ENCODE data around the gene AP1M1.

Gene AP1M1

DNA sequence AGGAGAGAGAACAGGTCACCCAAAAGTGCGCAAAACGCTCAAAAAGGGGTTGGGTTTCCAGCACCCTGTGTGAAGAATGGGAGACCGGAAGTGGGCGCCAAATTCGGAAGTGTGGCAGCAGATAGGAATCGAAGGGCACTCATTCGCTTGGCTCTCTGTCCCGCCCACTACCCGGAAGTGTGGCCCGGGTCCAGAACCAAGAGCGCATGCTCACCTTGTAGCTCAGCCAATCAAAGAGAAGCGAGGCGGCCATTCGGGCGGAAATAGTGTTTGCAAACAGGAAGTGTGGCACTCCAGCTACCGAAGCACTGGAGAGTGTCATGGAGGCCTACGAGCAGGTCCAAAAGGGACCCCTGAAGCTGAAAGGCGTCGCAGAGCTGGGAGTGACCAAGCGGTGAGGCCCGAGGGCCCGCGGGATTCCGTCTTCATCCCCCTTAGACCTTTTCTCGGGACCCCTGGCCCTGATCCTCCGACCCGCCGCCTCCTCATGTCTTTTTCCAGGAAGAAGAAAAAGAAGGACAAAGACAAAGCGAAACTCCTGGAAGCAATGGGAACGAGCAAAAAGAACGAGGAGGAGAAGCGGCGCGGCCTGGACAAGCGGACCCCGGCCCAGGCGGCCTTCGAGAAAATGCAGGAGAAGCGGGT, 12.5 kb upstream of the AP1M1 start, which contains the start of gene FAM32A:
TSS of gene FAM32A (plus strand) at position 288 of the 645 bp plus-strand sequence. CDS start at position 321, 33 bp downstream.
- peak; percentile 78 to 99 (median 96) for DNase-seq

DNA sequence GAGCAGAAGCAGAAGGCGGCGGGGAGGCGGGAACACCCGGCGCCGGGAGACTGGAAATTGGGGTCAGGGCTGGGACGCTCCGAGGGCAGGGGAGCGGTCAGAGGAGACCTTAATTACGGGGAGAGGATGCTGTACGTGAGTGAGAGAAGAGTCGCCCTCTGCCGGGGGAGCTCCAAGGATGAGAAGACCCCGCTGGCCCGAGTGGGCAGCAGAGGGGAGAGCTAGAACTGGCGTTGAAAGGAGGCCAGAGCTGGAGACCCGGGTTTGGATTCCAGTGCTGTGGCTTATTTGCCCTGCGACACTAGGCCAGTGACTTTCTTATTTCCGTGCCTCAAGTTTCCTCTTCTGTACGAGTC, 12.0 kb upstream of the AP1M1 start:
- peak in 19 of 51 donors; percentile 4 to 44 (median 23) for DNase-seq

DNA sequence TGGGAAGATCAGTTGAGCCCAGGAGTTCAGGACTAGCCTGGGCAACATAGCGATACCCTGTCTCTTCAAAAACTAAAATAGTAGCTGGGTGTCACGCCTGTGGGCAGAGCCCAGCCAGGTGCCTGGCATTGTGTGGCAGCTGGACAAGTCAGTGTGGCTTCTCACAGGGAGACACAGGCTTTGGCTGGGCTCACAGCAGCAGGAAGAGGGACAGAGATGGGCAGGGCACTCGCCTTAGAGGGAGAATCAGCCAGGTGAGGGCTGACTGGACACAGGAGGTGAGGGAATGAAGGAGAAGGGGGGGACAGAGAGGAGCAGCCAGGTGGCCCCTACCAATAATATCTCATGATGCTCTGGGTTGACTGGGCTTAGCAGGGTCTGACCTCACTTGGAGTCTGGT, 9.2 kb upstream of the AP1M1 start:
- DNase-seq: no peak

DNA sequence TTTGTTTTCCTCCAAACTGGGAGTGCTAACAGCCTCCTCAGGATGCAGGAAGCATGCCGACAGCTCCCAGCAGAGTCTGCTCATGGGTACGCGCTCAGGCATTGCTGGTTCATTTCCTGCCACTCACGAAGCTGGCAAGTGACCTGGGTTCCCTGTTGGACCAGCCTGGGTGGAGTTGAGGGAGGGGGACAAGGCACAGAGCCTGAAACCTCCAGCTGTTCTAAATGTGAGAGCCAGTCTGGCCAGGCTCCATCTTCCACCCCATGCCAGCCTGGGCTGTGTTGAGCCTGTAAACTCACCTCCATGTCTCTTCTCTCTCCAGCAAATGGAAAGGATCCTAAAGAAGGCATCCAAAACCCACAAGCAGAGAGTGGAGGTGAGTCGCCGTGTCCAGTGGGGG, 7.5 kb upstream of the AP1M1 start:
- no peak for DNase-seq

DNA sequence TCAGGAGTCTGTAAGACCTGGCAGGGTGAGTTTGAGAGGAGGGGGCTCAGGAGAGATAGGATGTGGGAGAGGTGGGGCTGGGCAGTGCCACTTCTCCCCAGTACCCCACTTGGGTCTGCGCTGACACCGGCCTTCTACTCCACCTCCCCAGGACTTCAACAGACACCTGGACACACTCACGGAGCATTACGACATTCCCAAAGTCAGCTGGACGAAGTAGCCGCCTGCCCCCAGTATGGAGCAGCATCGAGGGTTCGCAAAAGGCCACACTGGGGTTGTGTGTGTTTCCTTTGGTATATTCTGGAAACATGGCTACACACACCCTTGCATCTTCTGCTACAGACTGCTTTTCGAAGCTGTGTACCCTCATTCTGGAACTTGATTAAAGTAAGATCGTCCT, 7.0 kb upstream of the AP1M1 start:
- no peak for DNase-seq

DNA sequence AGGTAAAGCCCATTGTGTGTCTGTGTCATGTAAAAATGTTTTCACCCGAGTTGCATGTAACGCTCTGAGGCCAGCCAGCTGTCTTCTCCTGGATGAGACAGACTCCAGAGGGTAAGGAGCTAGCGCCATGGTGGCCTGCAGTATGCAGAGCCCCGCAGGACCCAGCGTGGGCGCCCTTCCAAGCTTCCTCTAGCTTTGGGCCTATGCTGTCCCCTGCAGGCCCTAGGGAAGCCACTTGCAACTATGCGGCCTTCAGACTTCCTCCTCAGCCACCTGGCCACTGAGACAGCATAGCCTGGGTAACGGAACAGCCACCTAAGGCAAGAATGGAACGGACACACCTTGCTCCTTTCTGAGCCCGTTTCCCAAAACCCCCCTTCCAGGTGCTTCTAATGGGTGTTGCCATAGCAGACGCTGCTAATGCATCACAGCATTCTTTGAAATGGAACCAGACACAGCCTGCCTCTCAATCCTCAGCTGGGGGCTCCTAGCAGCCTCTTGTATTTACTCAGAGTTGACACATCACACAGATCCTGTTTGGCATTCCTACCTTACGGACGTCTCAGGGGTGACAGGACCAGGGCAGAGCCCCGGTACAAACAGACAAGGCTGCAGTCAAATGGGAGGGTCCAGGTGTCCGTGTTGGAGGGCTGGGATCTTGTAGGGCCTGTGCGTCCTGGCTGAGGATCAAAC, 6.3 kb upstream of the AP1M1 start:
- no peak for DNase-seq

DNA sequence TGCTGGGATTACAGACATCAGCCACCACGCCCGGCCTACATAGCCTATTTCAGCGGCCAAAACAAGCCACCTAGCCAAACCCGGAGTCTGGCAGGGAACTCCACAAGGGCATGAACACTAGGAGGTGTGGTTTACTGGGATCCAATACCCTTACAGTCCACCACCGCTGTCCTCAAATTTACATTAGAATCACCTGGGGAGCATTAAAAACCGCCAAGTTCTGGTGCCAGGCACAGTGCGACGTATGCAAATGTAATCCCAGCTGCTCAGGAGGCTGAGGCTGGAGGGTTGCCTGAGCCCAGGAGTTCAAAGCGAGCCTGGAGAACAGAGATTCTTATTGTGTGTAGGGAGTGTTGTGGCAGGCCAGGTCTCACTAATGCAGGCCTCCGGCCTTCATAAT, 4.2 kb upstream of the AP1M1 start:
- DNase-seq: no peak

DNA sequence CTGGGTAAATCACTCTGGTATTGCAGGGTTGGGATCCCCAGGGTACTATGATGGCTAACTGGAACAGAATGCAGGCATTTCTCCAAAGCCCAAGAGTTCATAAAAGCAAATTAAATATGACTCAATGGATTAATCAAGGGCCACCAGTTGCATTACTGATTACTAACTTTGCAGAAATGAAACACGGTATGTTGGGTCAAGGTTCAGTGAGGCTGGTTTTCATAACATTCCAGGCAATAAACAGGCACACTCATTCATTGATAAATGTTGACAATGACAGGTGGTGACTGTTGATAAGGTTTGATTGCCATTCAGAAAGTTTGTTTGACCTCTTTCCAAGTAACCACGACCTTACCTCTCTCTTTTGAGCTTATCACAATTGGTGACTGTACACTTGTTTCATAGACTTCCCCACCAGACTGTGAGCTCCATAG, 506 bp upstream of the AP1M1 start:
- no peak for DNase-seq

DNA sequence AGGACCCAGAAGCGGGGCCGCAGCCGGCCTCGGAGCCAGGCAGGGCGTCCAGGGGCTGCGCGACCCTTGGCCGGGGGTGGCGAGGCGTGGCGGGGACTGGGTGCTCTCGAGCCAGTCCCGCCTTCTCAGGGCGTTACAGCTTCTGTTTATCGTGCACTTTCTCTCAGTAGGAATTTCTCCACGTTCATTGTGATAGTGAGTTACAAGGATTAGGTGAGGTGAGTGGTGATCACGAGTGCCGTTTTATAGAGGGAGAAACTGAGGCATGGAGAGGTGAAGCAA, 600 bp downstream of the AP1M1 start:
- no peak for DNase-seq

DNA sequence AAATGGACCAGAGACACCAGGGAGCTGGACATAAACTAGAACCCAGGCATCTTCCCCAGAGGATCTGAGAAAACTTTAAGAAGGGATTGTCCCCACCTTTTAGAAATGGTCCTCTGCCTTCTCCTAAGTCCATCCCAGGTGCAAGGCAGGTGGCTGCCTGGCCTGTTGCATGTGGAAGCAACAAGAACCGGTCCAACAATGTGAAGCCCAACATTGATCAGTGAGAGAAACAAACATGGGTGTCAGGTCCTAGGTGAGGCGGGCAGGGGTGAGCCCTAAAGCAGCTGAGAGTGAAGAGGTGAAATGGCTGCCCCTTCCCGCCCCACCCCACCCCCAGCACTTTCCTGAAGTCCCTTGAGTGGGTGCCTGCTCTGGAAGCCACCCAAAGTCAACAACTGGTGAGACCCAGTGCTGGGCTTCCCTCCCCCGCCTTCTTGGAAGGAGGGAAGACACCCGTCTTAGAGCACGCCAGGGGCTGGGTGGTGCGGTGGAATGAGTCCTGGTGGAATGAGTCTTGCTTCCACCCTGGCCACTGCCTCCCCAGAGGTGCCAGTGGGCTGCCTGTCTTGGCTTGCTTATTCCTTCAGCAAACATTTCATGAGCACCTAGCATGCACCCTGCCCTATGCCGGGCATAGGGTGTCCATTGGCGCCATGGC, 1.7 kb downstream of the AP1M1 start:
- DNase-seq: no peak

DNA sequence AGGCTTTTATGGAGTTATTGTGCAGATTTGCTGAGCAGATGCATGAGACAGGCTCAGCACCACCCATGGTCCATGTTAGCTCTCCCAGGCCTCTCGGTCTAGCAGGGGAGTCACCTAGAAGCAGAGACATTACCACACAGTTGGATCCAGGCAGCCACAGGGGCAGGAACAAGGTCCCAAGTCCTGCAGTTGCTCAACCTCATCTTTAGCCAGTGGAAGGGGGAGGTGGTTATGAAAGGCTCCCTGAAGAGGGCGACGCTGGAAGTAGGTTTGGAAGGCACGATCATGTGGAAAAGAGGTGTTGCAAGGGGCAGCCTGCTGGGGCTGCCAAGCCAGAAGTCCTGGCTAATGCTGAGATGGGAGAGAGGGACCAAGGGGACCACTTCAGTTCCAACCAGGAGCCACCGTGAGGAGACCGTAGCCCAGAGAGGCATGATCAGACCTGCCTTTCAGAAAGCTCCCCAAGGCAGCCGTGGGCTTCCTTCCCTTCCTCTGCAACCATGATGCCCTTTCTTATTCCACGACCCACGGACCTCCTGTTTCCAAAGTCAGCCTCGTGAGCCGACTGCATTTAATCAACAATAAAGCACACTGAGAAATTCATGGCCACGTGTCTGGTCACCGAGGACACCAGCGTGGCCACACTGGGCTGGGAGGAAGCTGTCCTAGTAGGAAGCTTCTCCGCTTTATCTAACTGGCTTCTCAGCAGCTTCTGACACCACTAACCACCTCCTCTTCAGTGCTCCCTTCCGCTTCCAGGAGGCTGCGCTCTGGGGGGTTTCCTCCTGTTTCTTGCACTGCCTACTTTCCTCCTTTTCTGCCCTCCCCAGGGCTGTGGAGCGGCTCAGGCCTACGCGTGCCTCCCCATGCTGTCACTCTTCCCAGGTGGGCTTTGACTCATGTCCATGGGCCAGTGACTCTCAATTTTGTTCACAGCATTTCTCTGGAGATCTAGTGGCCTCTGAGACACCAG, 2.6 kb downstream of the AP1M1 start:
- DNase-seq: no peak

DNA sequence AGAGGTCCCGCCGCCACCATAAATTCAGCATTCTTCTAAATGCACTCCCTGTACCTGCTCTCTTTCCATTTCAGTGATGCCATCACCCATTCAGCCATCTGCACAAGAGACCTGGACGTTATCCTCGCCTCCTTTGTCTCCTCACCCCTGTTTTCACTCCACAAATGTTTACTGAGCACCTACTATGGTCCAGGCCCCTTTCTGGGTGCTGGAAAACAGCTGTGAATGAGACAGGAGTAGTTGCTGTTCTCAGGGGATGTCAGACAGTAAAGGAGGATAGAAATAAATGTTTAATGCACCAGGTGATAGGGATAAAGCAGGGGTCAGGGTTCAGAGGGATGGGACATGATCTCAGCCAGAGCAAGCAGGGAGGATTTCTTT, 3.3 kb downstream of the AP1M1 start:
- DNase-seq: no peak

DNA sequence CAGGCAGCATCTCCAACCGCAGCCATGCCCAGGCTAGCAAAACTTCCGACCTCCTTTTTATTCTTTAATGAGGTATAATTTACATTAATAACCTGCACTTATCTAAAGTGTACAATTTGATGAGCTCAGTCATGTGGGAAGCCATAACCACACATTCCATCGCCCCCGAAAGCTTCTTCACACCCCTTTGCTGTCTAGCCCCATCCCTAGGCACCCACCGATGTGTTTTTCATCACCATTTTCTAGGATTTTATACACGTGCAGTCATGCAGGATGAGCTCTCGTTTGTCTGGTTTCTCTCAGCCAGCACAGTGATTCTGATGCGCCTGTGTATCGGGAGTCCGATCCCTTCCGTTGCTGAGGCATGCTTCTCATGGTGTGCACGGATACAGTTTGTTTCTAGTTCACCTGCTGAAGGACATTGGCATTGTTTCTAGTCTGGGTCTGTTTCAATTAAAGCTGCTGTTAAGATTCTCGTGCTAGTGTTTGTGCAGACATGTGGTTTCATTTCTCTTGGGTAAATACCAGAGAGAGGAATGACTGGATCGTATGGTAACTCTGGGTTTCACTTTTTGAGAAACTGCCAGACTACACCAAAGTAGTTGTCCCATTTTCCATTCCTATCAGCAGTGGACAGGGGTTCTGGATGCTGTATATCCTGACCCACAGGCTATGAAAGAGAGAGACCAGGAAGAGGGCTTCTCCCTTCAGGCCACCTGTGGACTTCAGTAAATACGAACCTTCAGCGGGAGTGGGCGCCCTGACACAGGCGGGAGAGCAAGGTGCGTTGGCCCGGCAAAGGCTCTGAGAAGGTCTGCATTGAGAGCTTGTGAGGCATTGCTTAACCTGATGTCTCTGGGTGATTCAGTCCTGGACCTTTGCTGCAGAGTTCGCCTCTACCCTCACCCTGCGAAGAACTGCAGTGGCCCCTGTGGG, 4.9 kb downstream of the AP1M1 start:
- no peak for DNase-seq

DNA sequence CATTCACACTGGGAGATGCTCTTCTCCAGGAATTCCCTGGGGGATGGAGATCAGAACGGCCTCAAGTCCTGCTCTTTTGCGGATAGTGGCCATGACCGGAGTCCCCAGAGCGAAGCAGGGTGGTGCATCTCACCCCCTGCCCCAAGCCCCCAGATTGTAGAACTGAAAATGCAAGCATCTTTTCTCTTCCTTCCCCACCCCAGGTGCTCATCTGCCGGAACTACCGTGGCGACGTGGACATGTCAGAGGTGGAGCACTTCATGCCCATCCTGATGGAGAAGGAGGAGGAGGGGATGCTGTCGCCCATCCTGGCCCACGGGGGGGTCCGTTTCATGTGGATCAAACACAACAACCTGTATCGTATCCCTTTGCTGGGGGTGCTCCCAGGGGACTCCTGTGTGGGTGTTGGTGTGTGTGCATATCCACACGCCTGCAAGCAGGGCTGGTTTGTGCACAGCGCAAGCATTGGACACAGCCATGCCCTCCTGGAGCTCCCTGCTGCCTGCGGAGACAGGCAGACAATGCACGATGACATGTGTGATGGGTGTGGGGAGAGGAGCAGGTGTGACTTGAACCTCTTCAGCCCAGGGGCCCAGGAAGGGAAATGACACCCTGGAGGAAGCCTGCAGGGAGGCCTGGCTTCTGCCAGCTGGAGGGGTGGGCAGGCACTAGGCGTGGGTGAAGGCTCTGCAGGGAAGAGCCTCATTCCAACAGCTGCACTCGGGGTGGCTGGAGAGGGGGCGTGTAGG, 5.7 kb downstream of the AP1M1 start:
- no peak for DNase-seq

DNA sequence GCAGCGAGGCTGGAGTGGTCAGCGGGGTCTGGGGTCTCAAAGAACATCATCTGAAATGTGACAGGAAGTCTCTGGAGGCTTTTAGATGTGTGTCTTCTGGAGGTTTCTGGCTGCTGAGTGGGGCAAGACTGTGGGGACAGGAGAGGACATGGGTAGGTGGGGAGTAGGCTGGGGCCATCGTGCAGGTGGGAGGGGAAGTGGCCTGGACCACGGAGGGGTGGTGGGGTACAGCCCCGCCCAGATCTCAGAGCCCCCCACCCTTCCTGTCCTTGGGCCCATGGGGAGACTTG, 6.2 kb downstream of the AP1M1 start:
- no peak for DNase-seq

DNA sequence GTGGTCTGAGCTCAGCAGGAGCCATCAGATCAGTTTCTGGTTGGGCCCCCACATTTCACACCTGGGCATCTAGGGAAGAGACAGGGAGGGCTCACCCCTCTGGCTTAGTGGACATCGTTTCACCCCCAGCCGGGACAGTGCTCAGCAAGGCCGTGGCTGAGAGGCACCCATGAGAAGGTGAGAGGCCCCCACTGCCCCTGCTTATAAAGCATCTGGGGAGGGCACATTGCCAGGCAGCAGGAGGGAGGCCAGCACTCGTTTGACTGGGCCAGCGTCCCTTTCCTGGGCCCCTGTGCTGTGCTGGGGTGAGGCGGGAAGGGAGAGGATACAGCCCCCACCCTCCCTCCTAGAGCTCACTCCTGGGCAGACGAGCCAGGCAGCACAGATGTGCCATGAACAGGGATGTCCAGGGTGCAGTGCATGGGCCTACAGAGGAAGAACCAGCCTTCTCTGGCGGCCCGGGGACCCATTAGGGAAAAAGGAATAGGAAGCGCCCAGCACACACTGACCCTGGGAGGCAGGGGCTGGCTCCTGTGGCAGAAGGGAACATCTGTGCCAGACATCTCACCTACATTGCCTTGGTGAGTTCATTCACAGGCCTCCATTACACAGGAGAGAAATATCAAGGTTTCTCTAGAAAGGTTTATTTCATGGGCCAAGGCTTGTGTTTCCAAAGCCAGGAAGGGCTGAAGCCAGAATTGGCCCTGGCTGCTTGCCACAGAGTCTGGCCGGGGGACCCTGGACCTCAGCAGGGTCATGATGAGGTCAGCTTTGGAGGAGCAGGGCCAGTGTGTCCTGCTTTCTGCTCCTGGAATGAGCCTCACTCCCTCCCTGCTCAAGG, 7.7 kb downstream of the AP1M1 start:
- peak in 1 of 51 donors; percentile 20 for DNase-seq

DNA sequence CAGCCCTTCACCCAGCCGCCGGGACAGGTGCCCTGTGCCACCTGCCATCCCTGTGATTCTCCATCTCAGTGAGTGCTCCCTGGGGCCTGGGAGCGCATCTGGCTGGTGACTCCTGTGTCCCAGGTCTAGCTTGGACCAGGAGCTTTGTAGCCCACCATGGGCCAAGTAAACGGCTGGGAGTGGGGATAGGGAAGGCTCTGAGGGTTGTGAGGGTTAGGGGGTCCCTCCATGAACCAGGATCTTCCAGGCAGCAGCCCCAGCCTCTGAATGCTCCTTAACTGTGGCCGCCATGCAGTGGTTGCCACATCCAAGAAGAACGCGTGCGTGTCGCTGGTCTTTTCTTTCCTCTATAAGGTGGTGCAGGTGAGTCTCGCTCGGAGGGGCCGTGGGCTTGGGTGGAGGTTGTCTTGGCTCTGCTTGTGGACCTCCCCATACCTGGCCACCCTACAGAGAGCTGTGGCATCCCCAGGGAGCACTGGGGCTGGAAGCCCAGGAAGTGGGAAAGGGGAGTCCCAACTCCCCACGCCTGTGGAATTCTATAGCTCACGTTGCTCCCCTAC, 8.4 kb downstream of the AP1M1 start:
- no peak for DNase-seq

DNA sequence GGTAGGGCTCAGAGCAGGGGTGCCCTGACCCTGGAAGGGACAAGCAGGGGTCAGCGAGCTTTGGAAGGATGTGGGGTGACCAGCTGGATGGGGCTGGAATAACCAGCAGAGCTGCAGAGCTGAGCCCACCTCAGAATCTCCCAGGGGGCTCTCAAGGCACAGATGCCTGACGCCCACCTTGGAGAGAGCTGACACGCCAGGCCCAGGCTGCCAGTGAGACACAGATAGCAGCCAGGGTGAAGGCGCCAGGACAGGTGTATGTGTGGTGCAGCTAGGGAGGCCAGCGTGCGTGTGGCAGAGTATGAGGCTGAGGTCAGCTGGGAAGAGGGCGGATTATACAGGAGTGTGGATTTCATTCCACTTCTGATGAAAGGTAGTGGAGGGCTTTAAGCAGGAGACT, 8.9 kb downstream of the AP1M1 start:
- DNase-seq: no peak

DNA sequence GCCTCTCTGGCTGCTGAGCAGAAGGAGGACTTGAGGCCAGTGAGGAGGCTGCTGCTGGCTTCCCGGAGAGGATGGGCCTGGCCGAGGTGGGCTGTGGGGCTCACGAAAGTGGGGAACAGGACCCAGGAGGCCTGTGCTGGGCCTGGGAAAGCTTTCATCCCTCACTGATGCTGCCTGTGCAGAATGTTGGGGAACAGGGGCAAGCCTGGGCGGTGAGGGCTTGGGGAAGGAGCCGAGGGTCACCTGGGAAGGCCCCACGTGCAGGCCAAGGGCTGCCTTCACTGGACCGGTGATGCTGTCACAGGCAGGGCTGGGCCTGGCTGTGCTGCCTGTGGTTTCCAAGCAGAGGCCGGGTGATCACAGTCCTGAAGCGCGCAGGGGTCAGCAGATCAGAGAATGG, 9.4 kb downstream of the AP1M1 start:
- no peak for DNase-seq

Data from hypothalamus (tissue), 51 donors.